HCT116 (cell line): ENCODE results near the gene LRCH2. TPM values are rescaled to one million over a fixed set of nuclear protein-coding genes. Genes with fewer than 3 reads are reported as not detected.

ENCODE experiments used
- ATAC-seq: fragments of 200-7000 bp; cut with Tn5 transposase; 2 replicates; pipeline ENCODE4 v1.9.1; 2020; ENCODE audit warnings: mild to moderate bottlenecking, moderate library complexity
- BruUV-seq: library from RNA; stranded (reverse); fragments of 400-500 nt; replicated peaks from 2 replicates; lab custom pipeline; 2021; lab: Mats Ljungman, UMichigan
- CTCF ChIA-PET: fragments of 300-600 bp; sonication (Branson Sonifier 250); formaldehyde crosslinking; loops from one replicate; lab custom pipeline; 2021; ENCODE audit warnings: antibody characterized with exemption; lab: Charles Lee
- POLR2A ChIA-PET: fragments of 300-600, 350-600 bp; sonication (Branson Sonifier 250); formaldehyde crosslinking; loops from one replicate; lab custom pipeline; 2021; ENCODE audit warnings: antibody characterized with exemption; lab: Charles Lee
- RAD21 ChIA-PET, 2 experiments: fragments of 300-600 bp; sonication (Branson Sonifier 250); formaldehyde crosslinking; loops; one replicate each; lab custom pipeline; 2023; ENCODE audit warnings: low total read pairs in 2 of 2; ENCODE audit not compliant: uncharacterized antibody in 2 of 2, unreplicated experiment in 2 of 2, low non-redundant PET in 1 of 2; lab: Charles Lee
- DNase-seq: peaks from one replicate; pipeline ENCODE4 v3.0.0-alpha.2; 2010; ENCODE audit warnings: low read depth, low spot score
- H2AFZ ChIP-seq: fragments of 200-600 bp; shearing (Covaris generic), sonication (generic); 2 replicates; pipeline ENCODE4 v1.6.1; 2017; ENCODE audit warnings: low read depth, mixed run types, mixed read lengths, antibody characterized with exemption, low read length; ENCODE audit not compliant: poor library complexity, severe bottlenecking
- H3K27ac ChIP-seq: 2 replicates; pipeline ENCODE4 v1.5.1; 2012; ENCODE audit warnings: low read depth, low read length
- H3K27me3 ChIP-seq: fragments of 200-600 bp; sonication (generic); 2 replicates; pipeline ENCODE4 v1.6.1; 2016; ENCODE audit warnings: mixed run types, low read length, mixed read lengths; ENCODE audit not compliant: insufficient read depth
- H3K36me3 ChIP-seq, 2 experiments: fragments of 200-500 bp in 1 of 2; fragments of 200-600 bp in 1 of 2; sonication (Bioruptor generic) in 1 of 2; sonication (generic) in 1 of 2; 2 replicates each; pipeline versions ENCODE4 v1.5.1 to v1.6.1; 2014 to 2016; ENCODE audit warnings: low read length in 2 of 2, inconsistent platforms in 1 of 2, mixed read lengths in 1 of 2, mixed run types in 1 of 2; ENCODE audit not compliant: insufficient read depth in 2 of 2, control insufficient read depth in 1 of 2
- H3K4me1 ChIP-seq, 2 experiments: fragments of 200-600 bp in 1 of 2; sonication (generic) in 1 of 2; 2 replicates each; pipeline versions ENCODE4 v1.5.1 to v1.6.1; 2012 to 2017; ENCODE audit warnings: low read length in 2 of 2, inconsistent platforms in 1 of 2, mild to moderate bottlenecking in 1 of 2, mixed read lengths in 1 of 2, mixed run types in 1 of 2, moderate library complexity in 1 of 2; ENCODE audit not compliant: insufficient read depth in 2 of 2, control insufficient read depth in 1 of 2
- H3K4me2 ChIP-seq: fragments of 200-600 bp; sonication (generic); 2 replicates; pipeline ENCODE4 v1.6.1; 2017; ENCODE audit warnings: mixed run types, low read length, mixed read lengths
- H3K4me3 ChIP-seq, 2 experiments: fragments of 200-600 bp in 1 of 2; sonication (generic) in 1 of 2; replicated peaks in 1 of 2; 2 replicates each; pipeline ENCODE4 v1.5.1; 2011 to 2016; ENCODE audit warnings: low read length in 2 of 2, control low read depth in 1 of 2, low read depth in 1 of 2, mild to moderate bottlenecking in 1 of 2, mixed read lengths in 1 of 2, mixed run types in 1 of 2
- H3K79me2 ChIP-seq: fragments of 200-600 bp; sonication (generic); 2 replicates; pipeline ENCODE4 v1.6.1; 2017; ENCODE audit warnings: mild to moderate bottlenecking, mixed run types, low read length, moderate library complexity, mixed read lengths; ENCODE audit not compliant: insufficient read depth
- H3K9ac ChIP-seq: fragments of 200-600 bp; sonication (generic); 2 replicates; pipeline ENCODE4 v1.6.1; 2016; ENCODE audit warnings: low read length, mixed read lengths
- H3K9me2 ChIP-seq: fragments of 200-600 bp; sonication (generic), shearing (Covaris generic); 2 replicates; pipeline ENCODE4 v1.6.1; 2017; ENCODE audit warnings: mixed run types, mild to moderate bottlenecking, moderate library complexity; ENCODE audit not compliant: insufficient read depth
- H3K9me3 ChIP-seq, 2 experiments: fragments of 200-500 bp in 1 of 2; fragments of 200-600 bp in 1 of 2; sonication (Bioruptor generic) in 1 of 2; sonication (generic) in 1 of 2; 2 replicates each; pipeline ENCODE4 v1.6.1; 2014 to 2017; ENCODE audit warnings: low read length in 2 of 2, mixed read lengths in 2 of 2, inconsistent platforms in 1 of 2, low read depth in 1 of 2, mild to moderate bottlenecking in 1 of 2, mixed run types in 1 of 2, moderate library complexity in 1 of 2; ENCODE audit not compliant: control insufficient read depth in 1 of 2, insufficient read depth in 1 of 2
- H4K20me1 ChIP-seq: fragments of 200-600 bp; sonication (generic), shearing (Covaris generic); 2 replicates; pipeline ENCODE4 v1.6.1; 2017; ENCODE audit warnings: mixed run types, mild to moderate bottlenecking, moderate library complexity; ENCODE audit not compliant: insufficient read depth
- CTCF ChIP-seq, 3 experiments: fragments of 200-600 bp in 1 of 3; sonication (generic) in 1 of 3; IDR thresholded peaks in 2 of 3; conservative IDR thresholded peaks in 1 of 3; 2 replicates each; pipeline ENCODE4 v1.5.1; 2012 to 2017; ENCODE audit warnings: low read depth in 2 of 3, low read length in 2 of 3, antibody characterized with exemption in 1 of 3, borderline replicate concordance in 1 of 3, control low read depth in 1 of 3, mild to moderate bottlenecking in 1 of 3, mixed read lengths in 1 of 3, mixed run types in 1 of 3, moderate library complexity in 1 of 3; ENCODE audit not compliant: insufficient read depth in 1 of 3
- MAX ChIP-seq: IDR thresholded peaks from 2 replicates; pipeline ENCODE4 v1.6.1; 2012
- RAD21 ChIP-seq: IDR thresholded peaks from 2 replicates; pipeline ENCODE4 v1.6.1; 2012; ENCODE audit warnings: low read depth, mild to moderate bottlenecking
- SP1 ChIP-seq: IDR thresholded peaks from 2 replicates; pipeline ENCODE4 v1.6.1; 2012; ENCODE audit warnings: low read depth
- intact Hi-C: fragments of 100-400 bp; cut with micrococcal nuclease; formaldehyde crosslinking; loops from 2 replicates; pipeline ENCODE4 v1.10.0; 2022
- total RNA-seq: library from RNA; stranded (reverse); gene quantifications from one replicate; pipeline ENCODE4 v1.2.1, GENCODE V29; 2021; ENCODE audit not compliant: unreplicated experiment

LRCH2 gene
- total RNA-seq, 1 experiment from 2014 or later = not detected

GRCh38 chrX:115174548-115174947, 59.3 kb downstream of the LRCH2 start:
- H4K20me1 ChIP-seq = no peaks in the 10 kb centered on the region
- no peaks in the 10 kb centered on the region for H3K27me3 ChIP-seq
- no peaks in the 10 kb centered on the region for H3K79me2 ChIP-seq
- H3K9me2 ChIP-seq = no peaks in the 10 kb centered on the region
- DNase-seq (no peak), ATAC-seq (no peak)
- H3K9ac ChIP-seq = no peak overlapping the region
- no peaks in the 10 kb centered on the region for H3K36me3 ChIP-seq
- ChIA-PET RAD21 (no interaction called here), CTCF (no interaction called here), POLR2A (no interaction called here)
- BruUV-seq = no TSS peak
- H3K4me1 ChIP-seq = no peaks in the 10 kb centered on the region
- no peak overlapping the region for H3K27ac ChIP-seq
- H2AFZ ChIP-seq = no peak overlapping the region
- no peak overlapping the region for H3K4me3 ChIP-seq
- H3K9me3 ChIP-seq = no peaks in the 10 kb centered on the region
- H3K4me2 ChIP-seq = no peak overlapping the region
- no peak for TF ChIP-seq MAX
- intact Hi-C loops = no loop called here

- ChIA-PET CTCF (no interaction called here), RAD21 (no interaction called here), POLR2A (no interaction called here)
- no peaks in the 10 kb centered on the region for H3K27me3 ChIP-seq
- ATAC-seq (no peak), DNase-seq (no peak)
- no peak overlapping the region for H3K9ac ChIP-seq
- H3K36me3 ChIP-seq = no peaks in the 10 kb centered on the region
- no peaks in the 10 kb centered on the region for H3K9me2 ChIP-seq
- no peaks in the 10 kb centered on the region for H3K9me3 ChIP-seq
- H3K4me3 ChIP-seq = no peak overlapping the region
- no peaks in the 10 kb centered on the region for H3K4me1 ChIP-seq
- TF ChIP-seq SP1 = no peak
- BruUV-seq = no TSS peak
- H2AFZ ChIP-seq = no peak overlapping the region
- intact Hi-C loops = no loop called here
- H3K79me2 ChIP-seq = no peaks in the 10 kb centered on the region
- no peak overlapping the region for H3K4me2 ChIP-seq
- no peaks in the 10 kb centered on the region for H4K20me1 ChIP-seq
- no peak overlapping the region for H3K27ac ChIP-seq
These were observed 60.7 kb downstream of the LRCH2 start for GRCh38 chrX:115173181-115173580.

GRCh38 chrX:115147220-115147619, 86.7 kb downstream of the LRCH2 start:
- POLR2A ChIA-PET = no interaction called here
- DNase-seq = peak; percentile 2
- H2AFZ ChIP-seq = peak overlapping the region; percentile 9

More at GRCh38 chrX:115147220-115147619, 86.7 kb downstream of the LRCH2 start:
- Histone ChIP-seq H3K4me3 (no peak overlapping the region), H3K4me2 (no peak overlapping the region), H4K20me1 (no peaks in the 10 kb centered on the region), H3K9ac (no peak overlapping the region), H3K9me2 (no peaks in the 10 kb centered on the region), H3K9me3 (no peaks in the 10 kb centered on the region), H3K36me3 (no peaks in the 10 kb centered on the region), H3K4me1 (no peaks in the 10 kb centered on the region), H3K27ac (no peak overlapping the region), H3K79me2 (no peaks in the 10 kb centered on the region), H3K27me3 (no peaks in the 10 kb centered on the region)
- ChIA-PET CTCF (interaction anchor here (1.0 to 1.3 kb wide), 6 partner anchors 156 to 1200 kb away, joined by 3 to 10 read pairs (median 4); no protein-coding TSS in a partner anchor), RAD21 (no interaction called here)
- BruUV-seq = no TSS peak
- TF ChIP-seq CTCF (IDR thresholded peaks at IDR 0.05 in 2 of 3, conservative IDR thresholded peaks at IDR 0.05 in 1 of 3; ENCODE audit: borderline replicate concordance in 1 of 3, insufficient read depth in 1 of 3, low read depth in 2 of 3, low read length in 2 of 3) (peak; percentile 15 to 43 (median 16); a peak in 4 of 6 replicates), RAD21 (peak; percentile 40; the same call in 1 of the 2 replicates), MAX (no peak)
- ATAC-seq = no peak
- intact Hi-C loops = loop anchor here (5.0 to 10.0 kb wide), 2 partner anchors 522 to 1215 kb away; no protein-coding TSS in a partner anchor
